IMR-90 (cell line): ENCODE measurements around the gene NTM.

ENCODE experiments used
- CTCF ChIP-seq: conservative IDR thresholded peaks from 2 replicates; pipeline ENCODE4 v1.5.1; 2012; ENCODE audit warnings: mild to moderate bottlenecking, low read depth, low read length, improper control_type of control experiment
- MAFK ChIP-seq: IDR thresholded peaks from 2 replicates; pipeline ENCODE4 v1.6.1; 2012; ENCODE audit warnings: low read depth, low read length, improper control_type of control experiment
- NFE2L2 ChIP-seq: fragments of 150-350 bp; IDR thresholded peaks from 2 replicates; pipeline ENCODE4 v1.6.1; 2016; ENCODE audit warnings: low read depth, mild to moderate bottlenecking, low read length
- POLR2A ChIP-seq: IDR thresholded peaks from 2 replicates; pipeline ENCODE4 v1.6.1; 2012; ENCODE audit warnings: mild to moderate bottlenecking, low read depth, low read length
- RAD21 ChIP-seq: IDR thresholded peaks from 2 replicates; pipeline ENCODE4 v1.6.1; 2012; ENCODE audit warnings: low read length, improper control_type of control experiment

GRCh38 chr11:132202621-132203020 lies 832.2 kb downstream of the NTM start:
- TF ChIP-seq CTCF (no peak), POLR2A (no peak), RAD21 (no peak), NFE2L2 (no peak), MAFK (no peak)
